ENCODE results near the gene SLC5A10.

SLC5A10 gene

GRCh38 chr17:18995220-18995619, 43.3 kb downstream of the SLC5A10 start:
- no peak overlapping the region for H3K4me3 ChIP-seq (replicated peaks; ENCODE audit: low read depth, low read length)
- DNase-seq (ENCODE audit: low read depth): no peak
- TF ChIP-seq, protein P1, sequence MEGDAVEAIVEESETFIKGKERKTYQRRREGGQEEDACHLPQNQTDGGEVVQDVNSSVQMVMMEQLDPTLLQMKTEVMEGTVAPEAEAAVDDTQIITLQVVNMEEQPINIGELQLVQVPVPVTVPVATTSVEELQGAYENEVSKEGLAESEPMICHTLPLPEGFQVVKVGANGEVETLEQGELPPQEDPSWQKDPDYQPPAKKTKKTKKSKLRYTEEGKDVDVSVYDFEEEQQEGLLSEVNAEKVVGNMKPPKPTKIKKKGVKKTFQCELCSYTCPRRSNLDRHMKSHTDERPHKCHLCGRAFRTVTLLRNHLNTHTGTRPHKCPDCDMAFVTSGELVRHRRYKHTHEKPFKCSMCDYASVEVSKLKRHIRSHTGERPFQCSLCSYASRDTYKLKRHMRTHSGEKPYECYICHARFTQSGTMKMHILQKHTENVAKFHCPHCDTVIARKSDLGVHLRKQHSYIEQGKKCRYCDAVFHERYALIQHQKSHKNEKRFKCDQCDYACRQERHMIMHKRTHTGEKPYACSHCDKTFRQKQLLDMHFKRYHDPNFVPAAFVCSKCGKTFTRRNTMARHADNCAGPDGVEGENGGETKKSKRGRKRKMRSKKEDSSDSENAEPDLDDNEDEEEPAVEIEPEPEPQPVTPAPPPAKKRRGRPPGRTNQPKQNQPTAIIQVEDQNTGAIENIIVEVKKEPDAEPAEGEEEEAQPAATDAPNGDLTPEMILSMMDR (IDR thresholded peaks at IDR 0.05; ENCODE audit: low read length, missing control alignments): no peak

- H3K4me3 ChIP-seq (replicated peaks; ENCODE audit: low read depth, low read length): no peak overlapping the region
- TF ChIP-seq, protein P1 (IDR thresholded peaks at IDR 0.05; ENCODE audit: low read length, missing control alignments): no peak
- DNase-seq (ENCODE audit: low read depth): no peak
Observed at GRCh38 chr17:18996458-18996857, 44.5 kb downstream of the SLC5A10 start.

GRCh38 chr17:18997650-18998196, 45.8 kb downstream of the SLC5A10 start:
- no peak overlapping the region for H3K4me3 ChIP-seq (replicated peaks; ENCODE audit: low read depth, low read length)
- DNase-seq (ENCODE audit: low read depth): no peak
- TF ChIP-seq, protein P1 (IDR thresholded peaks at IDR 0.05; ENCODE audit: low read length, missing control alignments): no peak

DNA sequence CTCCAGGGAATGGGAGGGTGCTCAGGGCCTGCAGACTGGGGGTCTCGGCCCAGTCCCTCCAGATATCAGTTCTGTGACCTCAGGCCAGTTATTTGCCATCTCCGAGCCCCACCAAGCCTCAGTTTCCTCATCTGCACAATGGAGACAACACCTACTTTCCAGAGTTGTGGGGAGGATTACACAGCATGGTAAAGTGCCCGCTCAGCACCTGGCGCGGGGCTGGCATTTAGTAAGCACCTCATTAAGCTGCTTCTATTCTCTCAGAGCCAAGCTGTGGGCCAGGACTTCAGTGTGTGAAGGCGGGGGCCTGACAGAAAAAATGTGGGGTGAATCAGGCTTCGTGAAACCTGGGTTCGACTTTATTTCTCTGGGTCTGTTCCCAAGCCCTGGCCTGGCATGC, 47.4 kb downstream of the SLC5A10 start:
- H3K4me3 ChIP-seq (replicated peaks; ENCODE audit: low read depth, low read length): no peak overlapping the region
- no peak for DNase-seq (ENCODE audit: low read depth)
- TF ChIP-seq, protein P1 (IDR thresholded peaks at IDR 0.05; ENCODE audit: low read length, missing control alignments): no peak

DNA sequence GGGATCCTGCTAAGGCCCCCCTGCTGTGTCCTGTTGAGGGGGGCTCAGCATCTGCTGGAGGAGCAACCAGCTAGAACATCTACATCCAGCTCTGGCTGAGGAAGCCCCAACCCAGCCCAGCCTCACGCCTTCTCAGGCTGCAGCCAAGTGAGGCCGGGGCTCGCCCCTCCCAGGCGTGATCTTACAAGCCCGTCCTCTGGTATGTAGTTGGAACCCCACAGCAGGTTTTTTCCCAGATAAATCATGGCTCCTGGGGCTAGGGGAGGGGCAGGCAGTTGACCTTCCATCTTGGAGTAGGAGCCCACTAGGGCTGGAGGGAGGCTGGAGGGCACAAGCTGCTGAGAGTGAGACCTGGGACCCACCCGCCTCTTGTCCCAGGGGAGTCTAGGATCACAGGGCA, 47.9 kb downstream of the SLC5A10 start:
- H3K4me3 ChIP-seq (replicated peaks; ENCODE audit: low read depth, low read length): no peak overlapping the region
- TF ChIP-seq, protein P1 (IDR thresholded peaks at IDR 0.05; ENCODE audit: low read length, missing control alignments): no peak
- DNase-seq (ENCODE audit: low read depth): no peak

DNA sequence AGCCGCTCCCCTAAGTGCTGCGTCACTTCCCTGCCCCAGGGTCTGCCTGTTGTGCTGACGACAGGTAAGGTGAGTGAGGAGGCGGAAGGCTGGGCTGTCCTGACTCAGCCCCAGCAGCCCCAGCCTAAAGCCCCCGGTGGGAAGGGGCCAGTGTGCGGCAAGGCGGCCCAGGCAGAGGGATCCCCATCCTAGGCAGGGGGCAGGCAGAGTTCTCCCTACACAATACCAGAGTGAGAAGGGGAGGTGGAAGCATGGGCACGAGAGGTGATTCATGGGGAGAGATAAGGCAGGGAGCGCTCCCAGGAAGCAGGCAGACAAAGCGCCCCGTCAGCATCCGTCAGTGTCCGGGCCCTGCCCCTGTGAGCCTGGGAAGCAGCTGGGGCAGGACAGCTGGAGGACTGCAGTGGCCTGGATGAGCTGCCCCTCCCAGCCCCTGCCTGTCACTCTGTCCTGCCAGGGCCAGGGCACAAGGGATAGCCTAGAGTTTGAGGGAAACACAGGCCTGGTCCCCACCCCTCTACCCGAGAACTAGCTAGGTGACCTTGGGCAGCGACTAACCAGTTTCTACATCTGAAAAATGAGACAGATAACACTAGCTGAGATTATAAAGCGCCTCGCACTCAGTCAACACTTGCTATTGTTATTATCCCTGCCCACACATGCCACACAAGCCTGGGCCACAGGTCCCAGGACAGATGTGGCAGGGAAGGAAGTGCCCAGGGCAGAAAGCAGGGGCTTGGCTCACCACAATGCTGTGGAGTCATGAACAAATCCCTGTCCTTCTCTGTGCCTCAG, 48.8 kb downstream of the SLC5A10 start:
- H3K4me3 ChIP-seq (replicated peaks; ENCODE audit: low read depth, low read length): no peak overlapping the region
- peak; percentile 68 for DNase-seq (ENCODE audit: low read depth)
- TF ChIP-seq, protein P1 (IDR thresholded peaks at IDR 0.05; ENCODE audit: low read length, missing control alignments): no peak
